HG03575 (cell line): Measurements from ENCODE around the gene TMEM91.
"Not testable (repeated sequence)": the region's sequence is repeated elsewhere in the genome, so short reads cannot be mapped to it uniquely, and the experiment has no call there.

Experiments
- ATAC-seq: cut with Tn5 transposase; IDR thresholded peaks from one replicate; pipeline ENCODE4 v1.9.1; 2021; ENCODE audit not compliant: unreplicated experiment, insufficient number of reproducible peaks, low FRiP score; ENCODE audit errors: extremely low read depth

Gene TMEM91

GRCh38 chr19:41405776-41406175 lies 29.4 kb downstream of the TMEM91 start:
- no peak for ATAC-seq

GRCh38 chr19:41407271-41407670 lies 30.9 kb downstream of the TMEM91 start:
- ATAC-seq, result no peak

- ATAC-seq, result no peak
These were observed 31.9 kb downstream of the TMEM91 start for GRCh38 chr19:41408256-41408655.

- ATAC-seq, result not testable (repeated sequence)
These were observed 32.5 kb downstream of the TMEM91 start for GRCh38 chr19:41408846-41409245.

- no peak for ATAC-seq
These were observed 33.0 kb downstream of the TMEM91 start for GRCh38 chr19:41409288-41409687.

- ATAC-seq, result no peak
These were observed 34.2 kb downstream of the TMEM91 start for GRCh38 chr19:41410336-41411054.

GRCh38 chr19:41411100-41411967 lies 35.0 kb downstream of the TMEM91 start:
- ATAC-seq, result no peak

GRCh38 chr19:41411968-41412265 lies 35.6 kb downstream of the TMEM91 start:
- no peak for ATAC-seq

GRCh38 chr19:41412953-41413352 lies 36.6 kb downstream of the TMEM91 start:
- ATAC-seq, result no peak

- ATAC-seq, result no peak
These were observed 37.6 kb downstream of the TMEM91 start for GRCh38 chr19:41413947-41414346.

- ATAC-seq, result no peak
These were observed 38.1 kb downstream of the TMEM91 start for GRCh38 chr19:41414461-41414860.

- no peak for ATAC-seq
These were observed 38.8 kb downstream of the TMEM91 start for GRCh38 chr19:41415154-41415571.

- no peak for ATAC-seq
These were observed 39.9 kb downstream of the TMEM91 start for GRCh38 chr19:41416194-41416674.

- no peak for ATAC-seq
These were observed 44.0 kb downstream of the TMEM91 start for GRCh38 chr19:41420101-41420880.

GRCh38 chr19:41421314-41421713 lies 45.0 kb downstream of the TMEM91 start:
- no peak for ATAC-seq

- no peak for ATAC-seq
These were observed 45.6 kb downstream of the TMEM91 start for GRCh38 chr19:41421973-41422372.

- ATAC-seq, result no peak
These were observed 46.1 kb downstream of the TMEM91 start for GRCh38 chr19:41422456-41422855.

GRCh38 chr19:41422955-41423354 lies 46.6 kb downstream of the TMEM91 start:
- ATAC-seq, result no peak

- ATAC-seq, result no peak
These were observed 48.2 kb downstream of the TMEM91 start for GRCh38 chr19:41424335-41425173.
